Spleen (tissue), 11 donors: ENCODE data around the gene DHH. TPM values are rescaled to one million over a fixed set of nuclear protein-coding genes. Genes with fewer than 3 reads are reported as not detected.

Experiments used
- DNase-seq: peaks from one replicate; pipeline ENCODE4 v3.0.0-alpha.2; 2020
- H3K27ac ChIP-seq, 8 donors: fragments of 200-600 bp; sonication (generic) in 7 of 8; 1 replicate in 4 of 8; 2 replicates in 4 of 8; pipeline versions ENCODE4 v1.5.0 to v1.8.0; 2016 to 2021; ENCODE audit warnings: inconsistent platforms in 4 of 8, mild to moderate bottlenecking in 4 of 8, moderate library complexity in 1 of 8
- H3K27me3 ChIP-seq, 7 donors: fragments of 200-600 bp; sonication (generic) in 6 of 7; replicated peaks in 1 of 7; 1 replicate in 4 of 7; 2 replicates in 3 of 7; pipeline versions ENCODE4 v1.5.0 to v1.8.0; 2016 to 2021; ENCODE audit warnings: inconsistent platforms in 3 of 7, mild to moderate bottlenecking in 1 of 7
- H3K36me3 ChIP-seq, 6 donors: fragments of 200-600 bp; sonication (generic) in 5 of 6; 1 replicate in 4 of 6; 2 replicates in 2 of 6; pipeline versions ENCODE4 v1.5.0 to v1.8.0; 2016 to 2021; ENCODE audit warnings: inconsistent platforms in 2 of 6
- H3K4me1 ChIP-seq, 6 donors: fragments of 200-600 bp; sonication (generic) in 5 of 6; 1 replicate in 3 of 6; 2 replicates in 3 of 6; pipeline versions ENCODE4 v1.5.0 to v1.8.0; 2016 to 2021; ENCODE audit warnings: inconsistent platforms in 3 of 6
- H3K4me3 ChIP-seq, 8 donors: fragments of 200-600 bp; sonication (generic) in 7 of 8; 1 replicate in 4 of 8; 2 replicates in 4 of 8; pipeline versions ENCODE4 v1.5.0 to v1.8.0; 2016 to 2021; ENCODE audit warnings: inconsistent platforms in 4 of 8, mild to moderate bottlenecking in 4 of 8, moderate library complexity in 2 of 8
- H3K9me3 ChIP-seq, 8 donors: fragments of 200-600 bp; sonication (generic) in 7 of 8; 1 replicate in 4 of 8; 2 replicates in 4 of 8; pipeline versions ENCODE4 v1.5.0 to v1.8.0; 2016 to 2021; ENCODE audit warnings: inconsistent platforms in 4 of 8
- CTCF ChIP-seq, 11 experiments: fragments of 200-600 bp in 7 of 11; fragments of 450-650 bp in 4 of 11; sonication (generic) in 4 of 11; IDR thresholded peaks in 8 of 11; conservative IDR thresholded peaks in 3 of 11; 1 replicate in 7 of 11; 2 replicates in 4 of 11; pipeline versions ENCODE4 v1.4.0 to v1.8.0; 2016 to 2021; ENCODE audit warnings: antibody characterized with exemption in 11 of 11, inconsistent platforms in 4 of 11, mild to moderate bottlenecking in 1 of 11
- POLR2A ChIP-seq, 3 donors: fragments of 450-650 bp; IDR thresholded peaks; one replicate each; pipeline ENCODE4 v1.5.1; 2017; ENCODE audit warnings: antibody characterized with exemption in 3 of 3, mild to moderate bottlenecking in 1 of 3
- POLR2AphosphoS5 ChIP-seq, 3 donors: sonication (generic); formaldehyde crosslinking; IDR thresholded peaks; one replicate each; pipeline ENCODE4 v1.5.1; 2017; ENCODE audit warnings: antibody characterized with exemption in 3 of 3
- WGBS, 5 donors: extraction: QIAGEN DNeasy Blood & Tissue Kit in 3 of 5; methylation state at CpG; one replicate each; pipeline versions ENCODE4 v1.1.5 to v1.1.7; 2013 to 2018; 5-methylcytosine and 5-hydroxymethylcytosine counted together
- intact Hi-C: fragments of 100-400 bp; cut with DNase I; formaldehyde crosslinking; loops from one replicate; pipeline ENCODE4 v1.15.0; 2023; ENCODE audit warnings: low total_unique reads
- polyA plus RNA-seq, 3 donors: library from polyadenylated mRNA; stranded (reverse); fragments of 200-250 nt; gene quantifications; one replicate each; pipeline ENCODE4 v1.2.1, GENCODE V29; 2013
- total RNA-seq, 7 donors: library from RNA; depleted of rRNA in 3 of 7; stranded (reverse); fragments of >200 nt in 3 of 7; fragmentation: NEBNext Ultra II Directional in 4 of 7; extraction: Animal tissue kit (Norgen Biotek cat#: 25700) in 4 of 7; gene quantifications; one replicate each; pipeline versions ENCODE4 v1.1.0 to v1.2.1, GENCODE V29; 2016 to 2021
- donor health status: healthy with polysubstance abuse.
- donor health status: DM: no; HTN: no; CAD: no; lungs with moderate emphysema.
- donor health status: DM: no; HTN: no; CAD: no.
- donor health status: Bipolar disorder and iron deficiency.
- donor health status: healthy.
- donor health status: DM: no; HTN: no; CAD: no.
- donor health status: DM: yes; HTN: yes; CAD: no.

DHH gene
- total and polyA plus RNA-seq, 10 donors = 0.09 to 2.6 (median 0.66) TPM

DNA sequence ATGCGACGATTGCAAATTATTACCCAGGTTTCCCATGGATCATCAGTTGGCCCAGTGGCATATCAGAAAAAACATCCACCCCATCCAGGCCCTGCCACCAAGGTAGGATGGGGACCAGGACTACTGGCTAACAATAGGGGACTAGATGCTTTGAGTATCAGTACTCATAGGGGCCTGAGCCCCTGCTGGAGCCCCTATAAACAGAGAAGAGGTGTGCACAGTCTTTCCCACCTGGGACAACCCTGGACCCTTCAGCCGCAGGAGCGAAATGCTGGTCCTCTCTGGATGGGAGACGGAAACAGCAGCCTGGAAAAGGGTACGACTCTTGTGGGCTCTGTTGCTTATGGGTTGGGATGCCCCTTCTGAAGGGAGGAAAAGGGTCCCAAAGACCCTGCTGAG, 5.7 kb downstream of the DHH start:
- peaks cover 3 to 62% (median 53%) of the 10 kb centered on the region in 7 donors for H3K27me3 ChIP-seq
- TF ChIP-seq POLR2AphosphoS5 (IDR thresholded peaks at IDR 0.05) = no peak
- TF ChIP-seq CTCF (IDR thresholded peaks at IDR 0.05 in 8 of 11, conservative IDR thresholded peaks at IDR 0.05 in 3 of 11) = no peak
- TF ChIP-seq POLR2A (IDR thresholded peaks at IDR 0.05) = no peak

GRCh38 chr12:49088150-49088931, 6.3 kb downstream of the DHH start:
- H3K4me3 ChIP-seq = peak overlapping the region in 2 of 8 donors; percentile 15 to 51
- no peak for TF ChIP-seq POLR2A (IDR thresholded peaks at IDR 0.05)
- TF ChIP-seq CTCF (IDR thresholded peaks at IDR 0.05 in 8 of 11, conservative IDR thresholded peaks at IDR 0.05 in 3 of 11) = peak; percentile 66 to 95 (median 90)
- TF ChIP-seq POLR2AphosphoS5 (IDR thresholded peaks at IDR 0.05) = peak; percentile 25 to 51 (median 45)
- 1 to 4% (median 1%) methylated on average over 16 to 18 of the region's 18 CpGs for WGBS, 5 donors
- peaks cover 0 to 4% (median 0%) of the 10 kb centered on the region in 8 donors for H3K9me3 ChIP-seq
- peaks cover 42 to 57% (median 54%) of the 10 kb centered on the region in 6 donors for H3K4me1 ChIP-seq
- H3K27me3 ChIP-seq = peaks cover 0 to 56% (median 47%) of the 10 kb centered on the region in 7 donors
- H3K27ac ChIP-seq = no peak overlapping the region
- DNase-seq = peak; percentile 89
- intact Hi-C loops = loop anchor here (5.0 kb wide), 2 partner anchors 34 to 149 kb away; no protein-coding TSS in a partner anchor
- no peaks in the 10 kb centered on the region for H3K36me3 ChIP-seq

More for the DNA sequence above, 5.7 kb downstream of the DHH start:
- Histone ChIP-seq H3K36me3 (no peaks in the 10 kb centered on the region), H3K27ac (no peak overlapping the region), H3K9me3 (peaks cover 0 to 4% (median 0%) of the 10 kb centered on the region in 8 donors), H3K4me3 (no peak overlapping the region), H3K4me1 (peaks cover 48 to 63% (median 60%) of the 10 kb centered on the region in 6 donors)
- DNase-seq = no peak
- WGBS, 5 donors = 61 to 69% (median 63%) methylated on average over 4 to 6 of the region's 6 CpGs
- intact Hi-C loops = loop anchor here (5.0 kb wide), 2 partner anchors 33 to 148 kb away; no protein-coding TSS in a partner anchor

DNA sequence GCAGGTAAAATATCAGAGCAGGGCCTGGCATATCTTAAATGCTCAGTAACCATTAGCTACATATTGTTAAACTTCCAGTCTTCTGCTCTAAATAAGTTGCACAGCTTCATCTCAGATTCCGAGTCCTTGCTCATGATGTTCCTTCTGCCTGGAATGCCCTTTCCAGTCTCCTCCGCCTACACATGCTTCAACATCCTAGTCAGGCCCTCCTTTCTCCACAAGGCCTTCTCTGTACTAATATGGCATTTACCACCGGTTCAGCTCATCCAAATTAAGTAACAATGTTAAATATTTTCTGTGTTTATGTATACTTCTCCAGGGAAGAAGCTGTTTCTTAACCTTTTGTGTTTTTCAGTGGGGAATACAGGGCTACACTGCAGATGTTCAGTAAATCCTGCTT, 8.5 kb downstream of the DHH start:
- Histone ChIP-seq H3K4me1 (peaks cover 28 to 35% (median 33%) of the 10 kb centered on the region in 6 donors), H3K27ac (no peak overlapping the region), H3K9me3 (peaks cover 0 to 4% (median 0%) of the 10 kb centered on the region in 8 donors), H3K36me3 (no peaks in the 10 kb centered on the region), H3K4me3 (no peak overlapping the region), H3K27me3 (peaks cover 0 to 33% (median 26%) of the 10 kb centered on the region in 7 donors)
- intact Hi-C loops = loop anchor here (5.0 kb wide), 2 partner anchors 36 to 151 kb away; no protein-coding TSS in a partner anchor
- DNase-seq = no peak
- TF ChIP-seq POLR2AphosphoS5 (IDR thresholded peaks at IDR 0.05) (no peak), CTCF (IDR thresholded peaks at IDR 0.05 in 8 of 11, conservative IDR thresholded peaks at IDR 0.05 in 3 of 11) (no peak), POLR2A (IDR thresholded peaks at IDR 0.05) (no peak)
- WGBS, 5 donors = 70 to 91% (median 87%) methylated on average over 3 of the region's 3 CpGs

DNA sequence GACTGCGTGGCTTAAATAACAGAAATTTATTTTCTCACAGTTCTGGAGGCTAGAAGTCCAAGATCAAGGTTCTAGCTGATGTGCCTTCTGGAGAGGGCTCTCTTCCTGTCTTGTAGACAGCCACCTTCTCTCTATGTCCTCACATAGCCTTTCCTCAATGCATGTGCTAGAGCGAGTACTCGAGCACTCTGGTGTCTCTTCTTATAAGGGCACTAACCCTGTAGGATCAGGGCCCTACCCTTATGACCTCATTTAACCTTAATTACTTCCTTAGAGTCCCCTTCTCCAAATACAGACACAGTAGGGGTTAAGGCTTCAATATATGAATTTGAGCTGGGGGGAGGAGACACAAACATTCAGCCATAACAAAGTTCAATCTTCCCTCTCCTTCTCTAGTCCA, 10.2 kb downstream of the DHH start:
- intact Hi-C loops = no loop called here
- peaks cover 0 to 17% (median 11%) of the 10 kb centered on the region in 7 donors for H3K27me3 ChIP-seq
- DNase-seq = no peak
- peaks cover 0 to 4% (median 0%) of the 10 kb centered on the region in 8 donors for H3K9me3 ChIP-seq
- peaks cover 11 to 18% (median 16%) of the 10 kb centered on the region in 6 donors for H3K4me1 ChIP-seq
- no peaks in the 10 kb centered on the region for H3K36me3 ChIP-seq
- TF ChIP-seq POLR2A (IDR thresholded peaks at IDR 0.05) (no peak), CTCF (IDR thresholded peaks at IDR 0.05 in 8 of 11, conservative IDR thresholded peaks at IDR 0.05 in 3 of 11) (no peak), POLR2AphosphoS5 (IDR thresholded peaks at IDR 0.05) (no peak)
- H3K27ac ChIP-seq = no peak overlapping the region
- H3K4me3 ChIP-seq = no peak overlapping the region
- 95 to 98% (median 97%) methylated on average over 3 of the region's 3 CpGs for WGBS, 5 donors
